HepG2 (cell line): ENCODE measurements around the gene NANOGP8. TPM values are rescaled to one million over a fixed set of nuclear protein-coding genes. Genes with fewer than 3 reads are reported as not detected.

Experiments
- ATAC-seq: fragments of 200-7000 bp; cut with Tn5 transposase; 3 replicates; pipeline ENCODE4 v1.9.1; 2020; ENCODE audit warnings: mild to moderate bottlenecking, moderate library complexity
- BruUV-seq: library from RNA; stranded (reverse); fragments of 400-500 nt; replicated peaks from 2 replicates; lab custom pipeline; 2021; lab: Mats Ljungman, UMichigan
- CTCF ChIA-PET: fragments of 300-600 bp; formaldehyde crosslinking; extraction: SDS; loops from one replicate; lab custom pipeline; 2021; ENCODE audit warnings: low total read pairs, inconsistent platforms, low intra/inter-chr PET ratio; lab: Yijun Ruan, JAX
- POLR2A ChIA-PET: fragments of 350-600 bp; sonication (Branson Sonifier 250); formaldehyde crosslinking; loops from one replicate; lab custom pipeline; 2020; ENCODE audit warnings: antibody characterized with exemption, inconsistent platforms; lab: Yijun Ruan, JAX
- DNase-seq: peaks from one replicate; pipeline ENCODE4 v3.0.0-alpha.2; 2015; ENCODE audit warnings: low spot score
- FAIRE-seq: peaks from 3 replicates; lab custom pipeline; 2011; peaks lifted over from hg19 to GRCh38; lab: Jason Lieb, UNC
- H2AFZ ChIP-seq: one replicate; pipeline ENCODE4 v1.6.1; 2011; ENCODE audit warnings: low read length, inconsistent platforms
- H3K27ac ChIP-seq: fragments of 300-600 bp; 3 replicates; pipeline ENCODE4 v1.8.0; 2011; ENCODE audit warnings: mixed run types, mild to moderate bottlenecking, mixed read lengths, low read length, inconsistent platforms; ENCODE audit not compliant: insufficient read depth; ENCODE audit errors: extremely low read length
- H3K27me3 ChIP-seq, 2 experiments: fragments of 200-600 bp in 1 of 2; 2 replicates in 1 of 2; 3 replicates in 1 of 2; pipeline versions ENCODE4 v1.6.0 to v1.8.0; 2011; ENCODE audit warnings: low read length in 2 of 2, mild to moderate bottlenecking in 2 of 2, moderate library complexity in 2 of 2, inconsistent platforms in 1 of 2; ENCODE audit not compliant: insufficient read depth in 2 of 2, control insufficient read depth in 1 of 2
- H3K36me3 ChIP-seq, 2 experiments: fragments of 200-600 bp in 1 of 2; replicated peaks in 1 of 2; 2 replicates in 1 of 2; 3 replicates in 1 of 2; pipeline versions ENCODE4 v1.5.1 to v1.8.0; 2011; ENCODE audit warnings: low read length in 2 of 2, inconsistent platforms in 1 of 2; ENCODE audit not compliant: insufficient read depth in 2 of 2, control insufficient read depth in 1 of 2
- H3K4me1 ChIP-seq: 2 replicates; pipeline ENCODE4 v1.5.1; 2012; ENCODE audit warnings: low read length, inconsistent platforms; ENCODE audit not compliant: insufficient read depth
- H3K4me2 ChIP-seq: 2 replicates; pipeline ENCODE4 v1.6.0; 2011; ENCODE audit warnings: low read depth, low read length, inconsistent platforms
- H3K4me3 ChIP-seq, 3 experiments: fragments of 200-600 bp in 1 of 3; sonication (generic), shearing (Covaris generic) in 1 of 3; replicated peaks in 1 of 3; 2 replicates each; pipeline ENCODE4 v1.5.1; 2011 to 2016; ENCODE audit warnings: low read length in 3 of 3, inconsistent platforms in 2 of 3, low read depth in 2 of 3, mild to moderate bottlenecking in 2 of 3, control low read depth in 1 of 3, mixed read lengths in 1 of 3; ENCODE audit not compliant: insufficient read depth in 1 of 3
- H3K79me2 ChIP-seq: one replicate; pipeline ENCODE4 v1.6.1; 2011; ENCODE audit warnings: low read length, inconsistent platforms; ENCODE audit not compliant: insufficient read depth
- H3K9ac ChIP-seq: 2 replicates; pipeline ENCODE4 v1.6.0; 2011; ENCODE audit warnings: mild to moderate bottlenecking, low read depth, low read length, inconsistent platforms; ENCODE audit not compliant: insufficient read depth
- H3K9me3 ChIP-seq: 2 replicates; pipeline ENCODE4 v1.5.1; 2012; ENCODE audit warnings: mild to moderate bottlenecking, low read length
- H4K20me1 ChIP-seq: 2 replicates; pipeline ENCODE4 v1.6.0; 2011; ENCODE audit warnings: inconsistent platforms, mild to moderate bottlenecking, low read length, moderate library complexity; ENCODE audit not compliant: insufficient read depth
- AGO1 ChIP-seq: fragments of 200-400 bp; formaldehyde crosslinking; IDR thresholded peaks from 2 replicates; pipeline ENCODE4 v1.6.1; 2017; ENCODE audit warnings: mild to moderate bottlenecking, low read depth, low read length, moderate library complexity; ENCODE audit not compliant: poor library complexity, severe bottlenecking
- CREB1 ChIP-seq, 2 experiments: fragments of 450-650 bp in 1 of 2; IDR thresholded peaks; 2 replicates each; pipeline ENCODE4 v1.6.1; 2016 to 2017; ENCODE audit warnings: control low read depth in 1 of 2, mild to moderate bottlenecking in 1 of 2, missing compliant biosample characterization in 1 of 2, missing genetic modification characterization in 1 of 2
- HBP1 ChIP-seq: IDR thresholded peaks from 2 replicates; pipeline ENCODE4 v1.6.1; 2016; ENCODE audit warnings: low read depth, control low read depth
- HCFC1 ChIP-seq: fragments of 150-350 bp; IDR thresholded peaks from 2 replicates; pipeline ENCODE4 v1.6.1; 2014; ENCODE audit warnings: low read depth, low read length
- HMGXB4 ChIP-seq, 2 experiments: sonication (generic) in 1 of 2; formaldehyde crosslinking in 1 of 2; IDR thresholded peaks; 2 replicates each; pipeline versions ENCODE4 v1.4.0 to v1.6.1; 2018 to 2020; ENCODE audit warnings: missing genetic modification reagents in 2 of 2, borderline replicate concordance in 1 of 2, low read depth in 1 of 2, mild to moderate bottlenecking in 1 of 2, missing biosample characterization in 1 of 2
- HNRNPH1 ChIP-seq: fragments of 200-400 bp; formaldehyde crosslinking; optimal IDR thresholded peaks from 2 replicates; pipeline ENCODE3; 2017; ENCODE audit warnings: mild to moderate bottlenecking, low read depth, low read length
- KDM6A ChIP-seq: IDR thresholded peaks from 2 replicates; pipeline ENCODE4 v1.6.1; 2016; ENCODE audit warnings: low read depth
- NR3C1 ChIP-seq: sonication (generic); formaldehyde crosslinking; IDR thresholded peaks from 2 replicates; pipeline ENCODE4 v1.4.0; 2020; ENCODE audit warnings: missing genetic modification reagents
- SATB2 ChIP-seq: sonication (generic); formaldehyde crosslinking; IDR thresholded peaks from 2 replicates; pipeline ENCODE4 v1.5.0; 2020; ENCODE audit warnings: missing genetic modification reagents
- SP2 ChIP-seq: sonication (generic); formaldehyde crosslinking; IDR thresholded peaks from 2 replicates; pipeline ENCODE4 v1.5.1; 2020; ENCODE audit warnings: mild to moderate bottlenecking, missing genetic modification reagents
- ZFP36 ChIP-seq: fragments of 150-350 bp; IDR thresholded peaks from 2 replicates; pipeline ENCODE4 v1.6.1; 2018; ENCODE audit warnings: borderline replicate concordance, low read length, low read depth; ENCODE audit not compliant: partially characterized antibody
- ZNF431 ChIP-seq: sonication (generic); formaldehyde crosslinking; IDR thresholded peaks from 2 replicates; pipeline ENCODE4 v1.9.0; 2022; ENCODE audit warnings: missing genetic modification reagents, low read depth, mild to moderate bottlenecking, borderline replicate concordance
- WGBS: methylation state at CpG from one replicate; pipeline ENCODE4 v1.1.6; 2017; ENCODE audit warnings: low lambda C conversion rate; 5-methylcytosine and 5-hydroxymethylcytosine counted together
- in situ Hi-C: cut with HindIII; loops from 2 replicates; pipeline ENCODE4 v1.10.0; 2017; ENCODE audit warnings: low pct_unique_long_range_greater_than_20kb; ENCODE audit not compliant: extremely low pct_ligation_motif_present
- intact Hi-C: fragments of 100-400 bp; cut with micrococcal nuclease; formaldehyde crosslinking; loops from one replicate; pipeline ENCODE4 v1.10.0; 2022; ENCODE audit not compliant: unreplicated experiment
- polyA plus RNA-seq, 8 experiments: library from polyadenylated mRNA; depleted of rRNA in 3 of 8; stranded (reverse) in 7 of 8; unstranded in 1 of 8; fragments of >200 nt; fragmentation: Illumina TruSeq in 4 of 8; extraction: Trizol in 4 of 8; gene quantifications; 2 replicates each; pipeline versions ENCODE4 v1.2.1 to v1.2.3, GENCODE V29; 2011 to 2016; ENCODE audit warnings: low read depth in 4 of 8, missing spikeins in 1 of 8, mixed read lengths in 1 of 8; ENCODE audit not compliant: insufficient read depth in 1 of 8
- total RNA-seq, 5 experiments: library from RNA; depleted of rRNA; stranded (reverse); fragments of >200 nt; fragmentation: Illumina TruSeq; extraction: Trizol; gene quantifications; 2 replicates each; pipeline ENCODE4 v1.2.3, GENCODE V29; 2016; ENCODE audit warnings: low read depth in 1 of 5

The NANOGP8 gene
- total and polyA plus RNA-seq, 2 of the 13 experiments (the other 11 are each of a cell fraction or from before 2014, with no cell fraction given) = 0.27 TPM; not detected in 1

- DNase-seq = no peak
- 95% methylated on average over 32 of the region's 47 CpGs for WGBS
- CTCF ChIA-PET = no interaction called here
- H3K27me3 ChIP-seq = no peaks in the 10 kb centered on the region
- no peaks in the 10 kb centered on the region for H3K9me3 ChIP-seq
- FAIRE-seq = no peak
- no peaks in the 10 kb centered on the region for H3K79me2 ChIP-seq
- in situ Hi-C loops = no loop called here
- no TSS peak for BruUV-seq
- intact Hi-C loops = no loop called here
- no peak overlapping the region for H3K27ac ChIP-seq
- no peak overlapping the region for H3K4me3 ChIP-seq
- H3K4me1 ChIP-seq = no peaks in the 10 kb centered on the region; the same call in 1 of the 2 replicates
- POLR2A ChIA-PET = no interaction called here
- TF ChIP-seq SATB2 (CRISPR knock-in tag) (no peak), HNRNPH1 (no peak), HBP1 (CRISPR knock-in tag) (no peak), AGO1 (no peak), ZFP36 (no peak), SP2 (CRISPR knock-in tag) (no peak), NR3C1 (CRISPR knock-in tag) (no peak), ZNF431 (no peak), HCFC1 (no peak), KDM6A (CRISPR knock-in tag) (no peak), HMGXB4 (CRISPR knock-in tag; IDR thresholded peaks at IDR 0.05; ENCODE audit: borderline replicate concordance in 1 of 2, low read depth in 1 of 2) (no peak), CREB1 (IDR thresholded peaks at IDR 0.05) (no peak), CREB1 (CRISPR knock-in tag; IDR thresholded peaks at IDR 0.05) (no peak)
- H3K36me3 ChIP-seq = no peaks in the 10 kb centered on the region
- H2AFZ ChIP-seq = no peak overlapping the region
- no peak overlapping the region for H3K9ac ChIP-seq
- ATAC-seq = no peak
- H4K20me1 ChIP-seq = no peaks in the 10 kb centered on the region
- no peak overlapping the region for H3K4me2 ChIP-seq
Observed at GRCh38 chr15:35121611-35122359, 36.7 kb upstream of the NANOGP8 start.
